HG03135 (cell line): ENCODE data around the gene ADCY4.
A peak's percentile ranks its signal among the peaks of the same experiment; 100 is the strongest.
"Not testable (repeated sequence)": the region's sequence is repeated elsewhere in the genome, so short reads cannot be mapped to it uniquely, and the experiment has no call there.

Experiments
- ATAC-seq: cut with Tn5 transposase; IDR thresholded peaks from one replicate; pipeline ENCODE4 v1.9.1; 2021; ENCODE audit warnings: mild to moderate bottlenecking, moderate library complexity; ENCODE audit not compliant: unreplicated experiment

Gene ADCY4

DNA sequence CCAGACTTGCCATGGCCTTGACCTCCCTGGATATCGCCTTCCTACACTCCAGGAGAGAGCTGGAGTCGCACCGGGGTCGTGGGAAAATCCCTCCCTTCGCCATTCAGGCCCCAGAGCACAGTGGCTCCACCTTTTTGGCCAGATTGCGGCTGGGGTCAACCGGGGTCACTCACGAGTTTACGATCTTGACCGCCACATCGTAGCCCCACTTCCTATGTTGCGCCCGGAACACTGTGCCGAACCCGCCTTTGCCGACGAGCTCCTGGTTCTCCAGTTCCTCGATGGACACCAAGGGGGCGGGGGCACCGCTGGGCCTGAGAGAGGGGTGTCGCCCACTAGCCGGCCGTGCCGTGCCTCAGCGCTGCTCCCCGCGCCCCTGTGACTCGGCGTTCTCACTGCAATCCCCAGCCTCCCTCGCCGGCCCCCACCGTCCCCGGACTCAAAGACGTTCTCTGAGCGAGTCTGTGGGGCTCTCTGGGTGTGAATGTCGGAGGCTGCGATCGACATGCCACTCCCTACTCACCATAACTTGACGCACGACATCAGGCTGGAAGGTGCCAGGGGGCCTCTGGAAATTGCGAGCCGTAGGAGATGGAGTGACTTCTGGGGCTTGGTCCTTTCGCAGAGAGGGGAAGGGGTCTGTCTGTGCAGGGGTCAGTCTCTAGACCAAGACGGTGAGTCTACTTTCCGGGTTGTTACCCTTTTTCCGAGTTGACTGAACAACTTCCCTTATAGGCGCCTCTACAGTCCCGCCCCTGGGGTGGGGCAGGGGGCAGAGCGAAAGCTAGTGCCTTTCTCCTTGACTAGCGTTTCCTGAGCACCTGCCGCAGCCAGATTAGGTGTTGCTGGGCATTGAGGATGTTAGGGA, 4.6 kb upstream of the ADCY4 start, which contains the start of gene RIPK3:
Gene RIPK3 (minus strand): TSS at position 708 of the 868 bp plus-strand sequence. CDS start 165 bp downstream, at position 543.
- ATAC-seq, result peak; percentile 75

DNA sequence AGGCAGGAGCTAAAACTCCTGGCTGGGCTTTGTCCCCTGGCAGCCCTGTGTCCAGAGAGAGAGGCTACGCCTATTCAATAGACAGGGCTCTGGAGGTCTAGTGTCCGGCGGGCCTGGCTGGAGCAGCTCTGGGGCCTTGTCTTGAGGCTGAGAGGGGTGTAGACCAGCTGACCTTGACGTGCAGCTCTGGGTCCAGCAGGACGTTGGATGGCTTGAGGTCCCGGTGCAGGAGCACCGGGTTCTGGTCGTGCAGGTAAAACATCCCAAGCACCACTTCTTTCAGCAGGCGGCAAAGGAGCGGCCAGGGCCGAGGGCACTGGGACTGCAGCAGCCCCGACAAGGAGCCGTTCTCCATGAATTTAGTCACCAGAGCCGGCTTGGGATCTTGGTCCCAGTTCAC, 4.0 kb upstream of the ADCY4 start:
- ATAC-seq, result no peak

- no peak for ATAC-seq
Measured at GRCh38 chr14:24337824-24338175, 2.9 kb upstream of the ADCY4 start.

- no peak for ATAC-seq
Measured at GRCh38 chr14:24337144-24337823, 2.4 kb upstream of the ADCY4 start.

GRCh38 chr14:24335461-24336171, 745 bp upstream of the ADCY4 start:
- no peak for ATAC-seq

DNA sequence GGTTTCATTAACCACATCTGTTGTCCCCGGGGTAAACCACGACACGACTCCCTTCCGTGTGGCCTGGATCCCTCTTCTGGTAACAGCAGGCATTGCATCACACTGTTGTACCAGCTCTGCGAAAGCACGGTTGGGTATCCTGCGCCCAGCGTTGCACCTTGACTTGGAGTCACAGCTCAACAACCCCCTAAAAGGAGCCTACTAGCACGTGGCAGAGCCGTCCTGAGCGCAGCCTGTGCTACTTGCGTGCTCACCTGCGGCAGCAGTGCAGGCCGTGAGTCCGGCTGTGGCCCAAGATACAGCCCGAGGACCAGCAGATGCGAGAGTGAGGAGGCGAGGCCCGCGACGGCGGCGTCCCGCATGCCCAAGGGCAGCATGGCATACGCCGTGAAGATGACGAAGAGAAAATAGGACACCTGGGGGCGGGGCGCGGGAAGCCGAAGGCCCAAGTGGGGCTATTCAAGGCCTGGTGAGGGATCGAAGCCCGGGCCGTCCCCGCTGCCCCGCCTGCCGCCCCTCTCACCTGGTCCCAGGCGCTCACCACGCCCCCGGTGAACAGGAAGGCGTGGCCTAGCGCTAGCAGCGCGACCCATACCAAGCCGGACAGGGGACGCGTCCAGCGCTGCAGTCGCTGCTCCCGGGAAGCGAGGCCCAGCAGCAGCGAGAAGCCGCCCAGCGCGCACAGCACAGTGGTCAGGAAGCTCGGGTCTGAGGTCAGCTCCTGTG, 2.4 kb downstream of the ADCY4 start:
- peak; percentile 86 for ATAC-seq

DNA sequence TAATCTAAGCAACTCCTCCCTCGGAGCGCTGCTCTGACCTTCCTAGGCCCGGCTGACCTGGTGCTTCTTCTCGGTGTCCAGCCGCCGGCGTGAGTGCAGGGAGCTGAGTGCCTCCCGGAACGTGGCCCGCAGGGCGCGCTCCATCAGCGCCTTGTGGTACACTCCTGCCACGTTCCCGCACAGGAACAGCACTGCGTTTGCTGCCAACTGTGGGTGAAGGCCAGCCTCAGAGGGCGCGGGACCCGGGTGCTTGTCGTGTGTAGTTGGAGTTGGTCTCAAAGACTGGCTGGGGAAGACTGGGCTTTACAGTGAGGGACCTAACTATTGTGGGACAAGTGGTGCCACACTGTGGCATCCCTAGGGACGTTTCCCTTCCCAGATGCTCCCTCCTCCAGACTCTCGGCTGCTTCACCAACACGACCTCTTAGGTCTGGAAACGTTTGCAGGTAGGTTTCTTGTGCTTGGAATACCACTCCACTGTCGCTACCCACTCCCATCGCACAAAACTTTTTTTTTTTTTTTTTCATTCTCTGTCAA, 3.1 kb downstream of the ADCY4 start:
- ATAC-seq, result no peak

GRCh38 chr14:24330973-24331674, 3.7 kb downstream of the ADCY4 start:
- ATAC-seq, result no peak

- no peak for ATAC-seq
Measured at GRCh38 chr14:24329736-24330135, 5.1 kb downstream of the ADCY4 start.

- no peak for ATAC-seq
Measured at GRCh38 chr14:24329073-24329663, 5.7 kb downstream of the ADCY4 start.

GRCh38 chr14:24327914-24328313, 7.0 kb downstream of the ADCY4 start:
- not testable (repeated sequence) for ATAC-seq

GRCh38 chr14:24327303-24327702, 7.6 kb downstream of the ADCY4 start:
- no peak for ATAC-seq

DNA sequence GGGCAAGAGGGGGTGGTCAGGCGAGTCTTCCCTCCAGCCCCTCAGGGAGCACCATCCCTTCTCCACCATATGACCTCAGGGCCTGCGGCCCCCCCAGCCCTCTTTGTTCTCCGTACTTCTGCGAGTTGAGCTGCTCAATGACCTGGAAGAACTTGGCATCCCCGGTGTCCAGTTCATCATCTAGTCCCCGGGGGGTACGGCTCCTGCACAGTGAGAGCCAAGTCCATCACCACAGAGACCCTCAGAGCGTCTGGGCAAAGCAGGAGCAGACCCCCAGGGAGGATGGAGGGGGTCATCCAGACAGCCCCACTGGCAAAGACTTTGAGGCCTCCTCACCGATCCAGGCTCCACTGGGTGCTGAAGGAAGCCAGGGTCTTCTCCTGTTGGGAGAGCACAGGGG, 8.9 kb downstream of the ADCY4 start:
- ATAC-seq, result no peak

DNA sequence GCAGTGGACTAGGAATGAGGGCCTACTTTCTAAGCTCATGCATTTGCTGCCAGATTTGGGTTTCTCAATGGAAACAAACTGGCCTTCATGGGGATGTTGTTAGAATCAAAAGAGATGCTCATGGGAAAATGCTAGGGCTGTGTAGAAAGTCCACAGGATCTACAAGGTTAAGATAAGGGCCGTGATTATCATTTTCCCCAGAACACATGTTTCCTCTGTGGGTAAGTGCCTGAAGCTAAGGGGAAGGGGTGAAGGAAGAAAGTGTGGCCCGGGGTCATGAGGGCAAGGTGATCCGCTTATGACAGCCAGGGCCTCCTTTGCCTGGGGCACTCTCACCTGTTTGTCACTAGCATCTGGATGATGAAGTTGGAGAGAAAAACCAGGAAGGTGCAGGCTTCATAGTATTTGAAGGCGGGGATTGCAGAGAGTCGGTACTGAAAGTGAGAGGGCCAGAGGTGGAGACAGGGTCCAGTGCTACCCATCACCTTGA, 9.8 kb downstream of the ADCY4 start:
- no peak for ATAC-seq

DNA sequence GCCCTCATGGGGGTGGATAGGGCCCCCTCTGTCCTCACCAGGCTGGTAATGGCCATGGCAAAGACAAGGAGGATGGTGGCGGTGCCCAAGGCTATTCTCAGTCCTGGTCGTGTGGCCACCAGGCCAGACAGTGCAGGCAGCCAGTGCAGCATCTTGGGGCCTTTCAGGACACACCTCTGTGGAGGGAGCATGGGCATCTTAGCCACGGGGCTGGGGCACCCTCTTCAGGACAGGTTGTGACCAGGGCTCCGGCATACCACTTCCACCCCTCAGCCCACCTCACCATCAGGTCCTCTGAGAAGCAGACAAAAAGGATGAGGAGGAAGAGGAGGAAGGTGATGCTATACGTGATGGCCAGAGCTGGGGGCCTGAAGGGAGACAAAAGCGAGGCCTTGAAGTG, 10.8 kb downstream of the ADCY4 start:
- no peak for ATAC-seq

- no peak for ATAC-seq
Measured at GRCh38 chr14:24323341-24323740, 11.5 kb downstream of the ADCY4 start.

- ATAC-seq, result no peak
Measured at GRCh38 chr14:24322672-24323071, 12.2 kb downstream of the ADCY4 start.

- no peak for ATAC-seq
Measured at GRCh38 chr14:24321212-24321975, 13.5 kb downstream of the ADCY4 start.
